ENCODE data around the gene ORAI2.
A peak's percentile ranks its signal among the peaks of the same experiment; 100 is the strongest.
"Not testable (repeated sequence)": the region's sequence is repeated elsewhere in the genome, so short reads cannot be mapped to it uniquely, and the experiment has no call there.

The ORAI2 gene

GRCh38 chr7:102447311-102447710, 13.9 kb downstream of the ORAI2 start:
- no peak for DNase-seq (ENCODE audit: low read depth)

DNA sequence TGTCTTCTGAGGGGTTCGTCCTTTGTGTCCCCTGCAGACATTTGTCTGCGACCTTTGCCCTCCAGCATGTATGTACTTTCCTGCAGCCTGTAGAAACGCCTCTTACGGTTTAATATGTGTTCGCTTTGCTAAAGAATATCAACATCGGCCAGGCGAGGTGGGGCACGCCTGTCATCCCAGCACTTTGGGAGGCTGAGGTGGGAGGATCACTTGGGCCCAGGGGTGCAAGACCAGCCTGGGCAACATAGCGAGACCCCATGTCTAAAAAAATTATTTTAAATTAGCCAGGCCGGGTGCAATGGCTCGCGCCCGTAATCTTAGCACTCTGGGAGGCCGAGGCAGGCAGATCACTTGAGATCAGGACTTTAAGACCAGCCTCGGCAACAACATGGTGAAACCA, 15.8 kb downstream of the ORAI2 start:
- no peak for DNase-seq (ENCODE audit: low read depth)

GRCh38 chr7:102450242-102450641, 16.9 kb downstream of the ORAI2 start:
- peak; percentile 30 for DNase-seq (ENCODE audit: low read depth)

GRCh38 chr7:102451371-102452054, 18.1 kb downstream of the ORAI2 start:
- no peak for DNase-seq (ENCODE audit: low read depth)

GRCh38 chr7:102452451-102452850, 19.1 kb downstream of the ORAI2 start:
- DNase-seq (ENCODE audit: low read depth): no peak

- no peak for DNase-seq (ENCODE audit: low read depth)
Observed at GRCh38 chr7:102453319-102453718, 19.9 kb downstream of the ORAI2 start.

DNA sequence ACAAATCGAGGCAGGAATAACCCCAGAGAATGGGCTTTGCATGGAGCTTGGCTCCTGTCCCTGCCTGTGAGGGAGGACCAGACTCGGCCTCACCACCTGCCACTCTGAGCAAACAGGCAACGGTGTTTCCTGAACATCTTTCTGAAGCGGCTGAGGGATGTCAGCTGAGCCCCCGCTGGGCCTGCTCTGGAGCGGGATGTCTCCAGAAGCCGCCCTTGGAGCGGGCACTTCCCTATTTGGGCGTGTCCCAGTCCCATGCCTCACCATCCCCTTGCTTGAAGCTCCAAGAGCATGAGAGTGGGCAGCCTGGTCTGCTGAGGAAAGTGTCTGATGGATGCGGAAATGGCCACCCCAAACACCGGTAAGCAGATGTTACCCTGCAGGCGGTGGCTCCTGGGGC, 21.1 kb downstream of the ORAI2 start:
- DNase-seq (ENCODE audit: low read depth): no peak

DNA sequence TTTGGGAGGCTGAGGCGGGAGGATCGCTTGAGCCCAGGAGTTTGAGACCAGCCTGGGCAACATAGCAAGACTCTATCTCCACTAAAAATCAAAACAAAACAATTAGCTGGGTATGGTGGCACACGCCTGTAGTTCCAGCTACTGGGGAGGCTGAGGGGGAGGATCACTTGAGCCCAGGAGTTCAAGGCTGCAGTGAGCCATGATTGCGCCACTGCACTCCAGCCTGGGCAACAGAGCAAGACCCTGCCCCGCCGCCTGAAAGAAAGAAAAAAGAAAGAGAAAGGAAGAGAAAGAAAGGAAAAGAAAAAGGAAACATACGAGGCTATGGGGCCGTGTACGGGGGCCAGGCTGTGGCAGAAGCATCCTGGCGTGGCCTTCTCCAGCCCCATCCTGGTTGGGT, 21.6 kb downstream of the ORAI2 start:
- DNase-seq (ENCODE audit: low read depth): not testable (repeated sequence)

DNA sequence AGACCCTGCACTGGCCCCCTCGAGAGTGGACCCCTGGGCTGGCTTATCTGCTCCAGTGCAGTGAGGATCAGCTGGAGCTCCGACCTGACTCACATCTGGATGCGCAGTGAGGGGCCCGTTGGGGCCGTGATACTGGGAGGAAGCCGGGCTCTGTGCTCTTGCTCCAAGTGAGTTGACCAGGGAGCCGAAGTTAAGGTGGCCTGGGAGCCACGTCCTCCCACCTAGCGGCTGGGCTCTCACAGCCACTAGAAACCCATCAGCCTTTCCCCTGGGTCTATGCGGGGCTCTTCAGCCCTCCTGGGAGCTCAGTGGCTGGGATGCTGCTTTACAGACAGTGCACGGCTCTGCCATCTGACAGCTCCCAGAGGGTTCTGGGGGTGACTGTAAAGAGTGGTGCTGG, 22.2 kb downstream of the ORAI2 start:
- DNase-seq (ENCODE audit: low read depth): no peak

GRCh38 chr7:102456327-102456726, 23.0 kb downstream of the ORAI2 start:
- DNase-seq (ENCODE audit: low read depth): no peak

- DNase-seq (ENCODE audit: low read depth): no peak
Observed at GRCh38 chr7:102457352-102457924, 24.1 kb downstream of the ORAI2 start.

DNA sequence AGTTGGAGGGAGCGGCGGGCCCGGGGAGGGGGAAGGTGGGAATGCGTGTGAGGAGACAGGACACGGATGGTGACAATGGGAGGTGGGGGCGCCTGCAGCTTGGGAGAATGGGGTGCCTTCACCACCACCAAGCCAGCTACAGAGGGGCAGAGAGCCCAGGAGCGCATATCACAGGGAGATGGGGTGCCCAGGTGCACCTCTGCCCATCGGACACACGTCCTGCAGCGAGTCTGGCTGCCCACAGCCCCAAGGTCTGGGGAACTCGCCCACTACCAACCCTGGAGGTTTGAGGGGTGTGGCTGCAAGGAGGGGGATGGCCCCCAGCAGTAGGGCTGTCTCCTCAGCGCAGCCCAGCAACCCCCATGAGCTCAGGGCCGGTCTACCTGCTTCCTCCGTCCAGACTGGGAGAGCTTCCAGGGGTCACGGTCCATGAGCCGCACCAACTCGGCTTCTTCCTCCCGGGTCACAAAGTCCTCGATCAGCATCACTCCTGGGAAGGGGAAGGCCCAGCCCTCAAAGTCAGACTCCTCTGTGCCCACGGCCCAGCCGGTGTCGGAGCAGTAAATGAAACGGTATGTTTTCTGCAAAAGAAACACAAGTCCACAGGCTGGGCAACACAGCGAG, 26.0 kb downstream of the ORAI2 start:
- DNase-seq (ENCODE audit: low read depth): no peak

GRCh38 chr7:102460467-102460866, 27.1 kb downstream of the ORAI2 start:
- DNase-seq (ENCODE audit: low read depth): no peak

- DNase-seq (ENCODE audit: low read depth): no peak
Observed at GRCh38 chr7:102463841-102464576, 30.6 kb downstream of the ORAI2 start.

- DNase-seq (ENCODE audit: low read depth): peak; percentile 96
Observed at GRCh38 chr7:102464577-102465280, 31.4 kb downstream of the ORAI2 start, which contains the start of the genes ALKBH4 and LRWD1. Gene ALKBH4 (minus strand): TSS chr7:102464863. CDS start chr7:102464836, 27 bp downstream. Gene LRWD1 (plus strand): TSS chr7:102464984. CDS start chr7:102465081, 97 bp downstream.

DNA sequence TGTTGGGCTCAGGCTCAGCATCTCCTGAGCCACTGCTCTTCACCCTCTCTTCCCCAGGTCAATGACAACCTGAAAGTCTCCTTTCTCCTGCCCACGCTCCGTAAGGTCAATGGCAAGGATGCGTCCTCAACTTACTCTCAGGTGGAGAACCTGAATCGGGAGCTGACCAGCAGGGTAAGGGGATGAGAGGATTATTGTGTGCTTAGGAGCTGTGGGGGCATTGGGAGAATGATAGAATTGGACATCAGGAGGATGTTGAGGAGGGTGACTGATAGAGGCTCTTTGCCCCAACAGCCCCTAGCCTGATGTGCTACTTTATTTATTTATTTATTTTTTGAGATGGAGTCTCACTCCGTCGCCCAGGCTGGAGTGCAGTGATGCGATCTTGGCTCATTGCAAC, 32.7 kb downstream of the ORAI2 start:
- DNase-seq (ENCODE audit: low read depth): no peak

DNA sequence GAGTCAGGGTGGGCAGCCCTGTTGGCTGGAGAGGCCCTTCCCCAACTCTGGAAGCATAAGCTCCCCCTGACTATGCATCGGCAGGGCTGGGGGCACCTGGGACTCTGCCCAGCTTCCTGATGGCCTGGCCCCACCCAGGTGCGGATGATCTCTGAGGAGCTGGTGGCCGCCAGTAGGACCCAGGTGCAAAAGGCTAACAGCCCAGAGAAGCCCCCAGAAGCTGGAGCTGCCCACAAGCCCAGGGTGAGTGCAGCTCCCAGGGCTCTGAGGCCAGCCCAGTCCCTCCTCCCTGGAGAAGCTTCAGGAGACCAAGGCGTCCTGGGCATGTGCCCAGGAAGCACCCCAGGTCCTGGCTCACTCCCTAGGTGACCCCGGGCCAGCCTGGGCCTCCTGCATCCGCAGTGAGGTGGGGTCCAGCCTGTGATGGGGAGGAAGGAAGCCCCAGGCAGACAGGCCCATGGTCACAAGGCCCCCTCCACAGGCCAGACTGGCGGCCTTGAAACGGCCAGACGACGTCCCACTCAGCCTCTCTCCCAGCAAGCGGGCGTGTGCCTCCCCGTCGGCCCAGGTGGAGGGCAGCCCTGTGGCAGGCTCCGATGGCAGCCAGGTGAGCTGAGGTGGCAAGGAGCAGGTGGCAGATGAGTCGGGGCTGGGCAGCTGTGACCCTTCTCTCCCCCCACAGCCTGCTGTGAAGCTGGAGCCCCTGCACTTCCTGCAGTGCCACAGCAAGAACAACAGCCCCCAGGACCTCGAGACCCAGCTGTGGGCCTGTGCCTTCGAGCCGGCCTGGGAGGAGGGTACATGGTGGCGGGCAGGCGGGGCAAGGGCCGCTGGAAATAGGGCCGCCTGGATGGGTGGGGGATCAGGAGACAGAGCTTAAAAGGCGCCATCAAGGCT, 34.5 kb downstream of the ORAI2 start:
- DNase-seq (ENCODE audit: low read depth): no peak

DNA sequence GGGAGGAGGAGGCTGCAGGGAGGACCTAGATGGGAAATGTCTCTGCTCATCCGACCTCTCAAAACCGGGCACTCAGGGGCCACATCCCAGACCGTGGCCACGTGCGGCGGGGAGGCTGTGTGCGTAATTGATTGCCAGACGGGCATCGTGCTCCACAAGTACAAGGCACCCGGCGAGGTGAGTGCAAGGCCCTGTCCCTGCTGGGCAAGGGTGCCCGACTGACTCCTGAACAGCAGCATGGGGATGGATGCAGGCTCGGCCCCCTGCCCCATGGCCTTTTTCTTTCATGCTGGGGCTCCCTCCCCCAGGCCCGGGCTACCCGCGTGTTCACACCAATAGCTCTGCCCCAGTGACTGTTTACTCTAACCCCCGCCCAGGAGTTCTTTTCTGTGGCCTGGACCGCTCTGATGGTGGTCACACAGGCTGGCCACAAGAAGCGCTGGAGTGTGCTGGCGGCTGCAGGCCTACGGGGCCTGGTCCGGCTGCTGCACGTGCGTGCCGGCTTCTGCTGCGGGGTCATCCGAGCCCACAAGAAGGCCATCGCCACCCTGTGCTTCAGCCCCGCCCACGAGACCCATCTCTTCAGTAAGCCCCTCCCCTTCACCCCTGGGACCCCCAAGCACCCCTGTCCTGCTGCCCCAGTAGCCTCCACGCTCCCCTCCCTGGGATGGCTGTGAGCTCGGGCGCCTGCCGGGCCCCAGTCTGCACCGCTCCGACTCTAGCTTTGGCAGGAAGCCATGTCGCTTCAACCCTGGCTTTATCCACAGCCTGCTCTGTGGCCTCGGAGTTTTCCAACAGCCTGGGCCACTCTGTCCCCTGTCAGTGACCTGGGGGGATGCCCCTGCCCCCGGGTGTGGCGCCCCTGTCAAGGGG, 35.3 kb downstream of the ORAI2 start:
- DNase-seq (ENCODE audit: low read depth): no peak

GRCh38 chr7:102469351-102469971, 36.1 kb downstream of the ORAI2 start:
- no peak for DNase-seq (ENCODE audit: low read depth)
